Myocyte (in vitro differentiated cells): Measurements from ENCODE around the gene POLR1H. TPM values are rescaled to one million over a fixed set of nuclear protein-coding genes. Genes with fewer than 3 reads are reported as not detected.

Experiments used
- total RNA-seq: library from RNA; depleted of rRNA; stranded (reverse); fragments of >200 nt; gene quantifications from 2 replicates; pipeline ENCODE4 v1.2.3, GENCODE V29; 2014

POLR1H gene
- total RNA-seq, 1 donor from 2014 or later, result 20.2 TPM

Other genes with a start within 250 kb of the POLR1H start
- not detected in 2 replicates for gene HLA-G, start 233.4 kb upstream of the POLR1H start, total RNA-seq
- gene HLA-A, start 118.7 kb upstream of the POLR1H start, total RNA-seq, result 1,062 and 1,076 TPM in 2 replicates
- gene PPP1R11, start 5.9 kb downstream of the POLR1H start, total RNA-seq, result 35.1 and 37.9 TPM in 2 replicates
- not detected in 2 replicates for gene RNF39, start 14.5 kb downstream of the POLR1H start, total RNA-seq
- gene TRIM31, start 51.8 kb downstream of the POLR1H start, total RNA-seq, result not detected in 2 replicates
- not detected in 2 replicates for gene TRIM40, start 74.9 kb downstream of the POLR1H start, total RNA-seq
- gene TRIM10, start 99.9 kb downstream of the POLR1H start, total RNA-seq, result not detected in 2 replicates
- not detected in 2 replicates for gene TRIM15, start 102.3 kb downstream of the POLR1H start, total RNA-seq
- gene TRIM26, start 152.1 kb downstream of the POLR1H start, total RNA-seq, result 13.7 and 22.4 TPM in 2 replicates